CD14-positive monocyte (primary cell): Measurements from ENCODE around the gene FOXP1. TPM values are rescaled to one million over a fixed set of nuclear protein-coding genes. Genes with fewer than 3 reads are reported as not detected.

Experiments used
- DNase-seq, 3 donors: peaks; one replicate each; pipeline ENCODE4 v3.0.0-alpha.2; 2011 to 2022
- H2AFZ ChIP-seq: 2 replicates; pipeline ENCODE4 v1.6.0; 2012; ENCODE audit warnings: mild to moderate bottlenecking, low read depth, low read length, inconsistent platforms; ENCODE audit not compliant: insufficient read depth, poor library complexity, severe bottlenecking
- H3K27ac ChIP-seq, 2 donors: 1 replicate in 1 of 2; 2 replicates in 1 of 2; pipeline ENCODE4 v1.5.1; 2012 to 2013; ENCODE audit warnings: low read length in 2 of 2, control low read depth in 1 of 2, inconsistent platforms in 1 of 2, low read depth in 1 of 2, mild to moderate bottlenecking in 1 of 2
- H3K27me3 ChIP-seq, 2 donors: one replicate each; pipeline versions ENCODE4 v1.6.0 to v1.6.1; 2011 to 2013; ENCODE audit warnings: low read length in 2 of 2; ENCODE audit not compliant: control insufficient read depth in 2 of 2, insufficient read depth in 2 of 2
- H3K36me3 ChIP-seq, 2 donors: replicated peaks in 1 of 2; 1 replicate in 1 of 2; 2 replicates in 1 of 2; pipeline versions ENCODE4 v1.5.1 to v1.6.1; 2012 to 2013; ENCODE audit warnings: low read length in 2 of 2, control low read depth in 1 of 2, inconsistent platforms in 1 of 2, mild to moderate bottlenecking in 1 of 2; ENCODE audit not compliant: insufficient read depth in 2 of 2, control insufficient read depth in 1 of 2
- H3K4me1 ChIP-seq, 2 donors: 1 replicate in 1 of 2; 2 replicates in 1 of 2; pipeline versions ENCODE4 v1.5.1 to v1.6.1; 2012 to 2013; ENCODE audit warnings: low read length in 2 of 2, control low read depth in 1 of 2, inconsistent platforms in 1 of 2, mild to moderate bottlenecking in 1 of 2, moderate library complexity in 1 of 2; ENCODE audit not compliant: insufficient read depth in 2 of 2, control insufficient read depth in 1 of 2
- H3K4me2 ChIP-seq: replicated peaks from 2 replicates; pipeline ENCODE3; 2012; ENCODE audit warnings: low read length, moderate library complexity, mild to moderate bottlenecking; ENCODE audit not compliant: poor library complexity, severe bottlenecking; ENCODE audit errors: extremely low read depth
- H3K4me3 ChIP-seq, 3 experiments: fragments of 200-600 bp in 1 of 3; sonication (generic) in 1 of 3; replicated peaks in 1 of 3; 1 replicate in 2 of 3; 2 replicates in 1 of 3; pipeline ENCODE4 v1.5.1; 2011 to 2013; ENCODE audit warnings: low read length in 3 of 3, mild to moderate bottlenecking in 3 of 3, control low read depth in 2 of 3, low read depth in 2 of 3, inconsistent platforms in 1 of 3, moderate library complexity in 1 of 3
- H3K79me2 ChIP-seq: 2 replicates; pipeline ENCODE4 v1.6.0; 2012; ENCODE audit warnings: mild to moderate bottlenecking, control low read depth, inconsistent platforms, low read length, moderate library complexity; ENCODE audit not compliant: insufficient read depth
- H3K9ac ChIP-seq: 2 replicates; pipeline ENCODE4 v1.6.0; 2017; ENCODE audit warnings: low read length, mild to moderate bottlenecking; ENCODE audit not compliant: insufficient read depth, poor library complexity, severe bottlenecking
- H3K9me3 ChIP-seq, 2 donors: replicated peaks in 1 of 2; 1 replicate in 1 of 2; 2 replicates in 1 of 2; pipeline versions ENCODE4 v1.5.1 to v1.6.1; 2012 to 2013; ENCODE audit warnings: low read length in 2 of 2, control low read depth in 1 of 2; ENCODE audit not compliant: control insufficient read depth in 1 of 2, insufficient read depth in 1 of 2
- H4K20me1 ChIP-seq: 2 replicates; pipeline ENCODE4 v1.6.0; 2012; ENCODE audit warnings: mild to moderate bottlenecking, low read length, control low read depth, moderate library complexity; ENCODE audit not compliant: insufficient read depth
- H3K27ac Mint-ChIP-seq, 7 donors: one replicate each; pipeline ENCODE4 v1.8.0; 2020; ENCODE audit warnings: mild to moderate bottlenecking in 7 of 7, mixed read lengths in 7 of 7, moderate library complexity in 6 of 7, inconsistent platforms in 2 of 7
- H3K27me3 Mint-ChIP-seq, 3 donors: one replicate each; pipeline ENCODE4 v1.8.0; 2021 to 2022; ENCODE audit warnings: low read depth in 3 of 3, mild to moderate bottlenecking in 3 of 3, mixed read lengths in 3 of 3, moderate library complexity in 3 of 3, inconsistent platforms in 1 of 3
- H3K36me3 Mint-ChIP-seq, 2 donors: one replicate each; pipeline ENCODE4 v1.8.0; 2020; ENCODE audit warnings: mixed read lengths in 2 of 2, inconsistent platforms in 1 of 2, mild to moderate bottlenecking in 1 of 2
- H3K4me1 Mint-ChIP-seq: one replicate; pipeline ENCODE4 v1.8.0; 2020; ENCODE audit warnings: mild to moderate bottlenecking, mixed read lengths
- H3K4me3 Mint-ChIP-seq, 2 donors: one replicate each; pipeline ENCODE4 v1.8.0; 2020; ENCODE audit warnings: mild to moderate bottlenecking in 2 of 2, mixed read lengths in 2 of 2, moderate library complexity in 1 of 2
- H3K9me3 Mint-ChIP-seq, 7 donors: one replicate each; pipeline ENCODE4 v1.8.0; 2020 to 2022; ENCODE audit warnings: mixed read lengths in 7 of 7, mild to moderate bottlenecking in 6 of 7, moderate library complexity in 6 of 7, inconsistent platforms in 2 of 7
- CTCF ChIP-seq: fragments of 200-600 bp; IDR thresholded peaks from one replicate; pipeline ENCODE4 v1.8.0; 2022; ENCODE audit warnings: antibody characterized with exemption, mild to moderate bottlenecking
- WGBS: methylation state at CpG from one replicate; pipeline ENCODE4 v1.1.5; 2013; ENCODE audit warnings: missing lambda C conversion rate; ENCODE audit not compliant: insufficient coverage; 5-methylcytosine and 5-hydroxymethylcytosine counted together
- intact Hi-C, 2 donors: fragments of 100-400 bp; cut with micrococcal nuclease; formaldehyde crosslinking; loops; one replicate each; pipeline versions ENCODE4 v1.15.0 to v1.15.1; 2023
- polyA plus RNA-seq, 3 donors: library from polyadenylated mRNA; depleted of rRNA in 1 of 3; unstranded in 2 of 3; stranded (reverse) in 1 of 3; fragments of 300-500 nt in 2 of 3; fragments of >200 nt in 1 of 3; fragmentation: Illumina TruSeq in 2 of 3; gene quantifications; 1 replicate in 2 of 3; 2 replicates in 1 of 3; pipeline ENCODE4 v1.2.3, GENCODE V29; 2012 to 2021

Gene FOXP1
- polyA plus RNA-seq, 3 donors = 25.7 to 42.6 (median 27.8) TPM

GRCh38 chr3:71395470-71395869, 188.1 kb downstream of the FOXP1 start:
- Histone ChIP-seq H3K4me3 (no peak overlapping the region), H2AFZ (no peak overlapping the region), H3K4me2 (peak overlapping the region; percentile 16), H3K9me3 (no peaks in the 10 kb centered on the region), H3K79me2 (peaks cover 85% of the 10 kb centered on the region), H3K36me3 (no peaks in the 10 kb centered on the region), H3K27ac (peak overlapping the region; percentile 22 to 58), H3K9ac (no peak overlapping the region), H4K20me1 (peaks cover 44% of the 10 kb centered on the region), H3K27me3 (no peaks in the 10 kb centered on the region), H3K4me1 (peaks cover 44 to 48% of the 10 kb centered on the region in 2 donors)
- Mint-ChIP-seq H3K9me3 (no peaks in the 10 kb centered on the region), H3K36me3 (peaks cover 2 to 7% of the 10 kb centered on the region in 2 donors), H3K27ac (peak overlapping the region; percentile 48 to 95 (median 82)), H3K4me3 (peak overlapping the region in 1 of 2 donors; percentile 6), H3K4me1 (peaks cover 62% of the 10 kb centered on the region), H3K27me3 (peaks cover 0 to 2% (median 0%) of the 10 kb centered on the region in 3 donors)
- intact Hi-C loops = loop anchor here in 1 of 2 donors (10.0 kb wide), 1 partner anchor 189 kb away; the partner anchor contains the start of gene FOXP1
- no CpG with 5 or more reads among the region's 3 CpGs for WGBS
- peak in 1 of 3 donors; percentile 12 for DNase-seq
- TF ChIP-seq CTCF = no peak

DNA sequence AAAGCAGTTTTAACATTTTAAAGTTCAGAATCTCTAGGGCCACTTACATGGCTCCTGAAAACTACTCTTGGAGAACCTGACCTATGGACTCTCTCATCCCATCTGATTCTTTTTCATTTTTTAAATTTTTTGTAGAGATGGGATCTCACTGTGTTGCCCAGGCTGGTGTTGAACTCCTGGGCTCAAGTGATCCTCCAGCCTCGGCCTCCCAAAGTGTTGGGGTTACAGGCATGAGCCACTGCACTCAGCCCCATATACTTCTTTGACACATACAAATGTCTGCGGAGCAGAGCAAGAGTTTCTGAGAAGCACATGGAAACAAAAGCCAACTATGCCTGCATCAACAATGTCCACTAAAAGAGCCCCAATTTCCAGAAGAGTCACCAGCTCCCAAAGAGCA, 189.8 kb downstream of the FOXP1 start:
- Histone ChIP-seq H3K4me1 (peaks cover 57 to 62% of the 10 kb centered on the region in 2 donors), H3K4me3 (no peak overlapping the region), H3K9me3 (no peaks in the 10 kb centered on the region), H3K27ac (peak overlapping the region in 1 of 2 donors; percentile 86), H4K20me1 (peaks cover 46% of the 10 kb centered on the region), H3K79me2 (peaks cover 87% of the 10 kb centered on the region), H3K4me2 (no peak overlapping the region), H3K27me3 (no peaks in the 10 kb centered on the region), H3K36me3 (no peaks in the 10 kb centered on the region), H3K9ac (no peak overlapping the region), H2AFZ (no peak overlapping the region)
- no peak overlapping the region for H3K4me3 Mint-ChIP-seq
- peaks cover 0 to 2% (median 0%) of the 10 kb centered on the region in 3 donors for H3K27me3 Mint-ChIP-seq
- H3K9me3 Mint-ChIP-seq = no peaks in the 10 kb centered on the region
- peak overlapping the region in 6 of 7 donors; percentile 66 to 95 (median 86) for H3K27ac Mint-ChIP-seq
- H3K4me1 Mint-ChIP-seq = peaks cover 76% of the 10 kb centered on the region
- H3K36me3 Mint-ChIP-seq = peaks cover 2 to 7% of the 10 kb centered on the region in 2 donors
- intact Hi-C loops = loop anchor here (5.0 to 10.0 kb wide), 4 partner anchors 49 to 191 kb away; partner anchors contain the start of gene FOXP1 (in 2 of the 2)
- TF ChIP-seq CTCF = no peak
- DNase-seq = no peak
- 93% methylated on average over 2 of the region's 2 CpGs for WGBS
